SHP77 treated with DMSO at 0.1 percent for 48 hours (cell line): ENCODE data around the gene CTBP2.

Source experiments
- DNase-seq: peaks from one replicate; lab custom pipeline; 2025; lab: John Stamatoyannopoulos, UW

The CTBP2 gene

DNA sequence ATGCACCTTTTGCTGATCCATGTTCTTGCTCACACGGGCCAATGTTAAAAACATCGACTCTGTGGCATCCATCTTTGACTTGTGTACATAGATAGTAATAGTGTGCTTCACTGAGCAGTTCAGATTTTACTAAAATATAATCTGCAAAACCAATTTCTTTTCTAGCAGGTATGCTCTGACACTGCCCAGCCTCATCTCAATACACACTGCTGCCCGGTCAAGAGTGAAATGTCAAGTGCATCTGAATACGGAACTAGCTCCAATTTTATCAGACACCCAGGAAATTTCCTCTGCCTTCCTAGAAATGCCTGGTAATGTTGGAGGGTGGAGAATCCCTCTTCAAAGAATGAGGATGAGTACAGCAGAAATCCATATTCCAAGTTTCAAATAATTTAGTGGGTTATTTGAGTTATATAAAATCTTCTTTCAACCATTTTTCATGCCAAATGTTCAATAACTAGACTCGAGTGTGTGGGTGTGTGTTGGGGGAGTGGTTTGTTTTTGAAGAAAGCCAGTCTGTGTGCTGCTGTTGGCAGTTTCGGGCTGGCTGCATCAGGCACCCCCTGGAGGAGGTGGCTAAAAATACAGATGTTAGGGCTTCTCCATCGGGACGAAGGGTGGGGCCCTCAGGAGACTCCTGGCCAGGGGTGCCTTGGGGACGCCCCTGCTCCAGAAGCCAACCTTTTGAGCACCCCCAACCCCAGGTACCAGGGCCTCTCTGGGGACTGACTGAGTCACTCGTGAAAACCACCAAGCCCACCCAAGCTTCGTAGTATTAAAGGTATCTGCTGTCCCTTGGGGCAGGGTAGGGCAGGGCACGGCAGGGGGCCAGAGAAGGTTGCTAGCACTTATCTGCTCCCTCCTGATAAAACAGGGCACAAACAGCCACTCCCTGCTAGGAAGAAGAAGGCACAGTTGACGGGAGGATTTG, 15.4 kb downstream of the CTBP2 start:
- no peak for DNase-seq

- DNase-seq = no peak
These were observed 16.2 kb downstream of the CTBP2 start for GRCh38 chr10:125144206-125144605.

DNA sequence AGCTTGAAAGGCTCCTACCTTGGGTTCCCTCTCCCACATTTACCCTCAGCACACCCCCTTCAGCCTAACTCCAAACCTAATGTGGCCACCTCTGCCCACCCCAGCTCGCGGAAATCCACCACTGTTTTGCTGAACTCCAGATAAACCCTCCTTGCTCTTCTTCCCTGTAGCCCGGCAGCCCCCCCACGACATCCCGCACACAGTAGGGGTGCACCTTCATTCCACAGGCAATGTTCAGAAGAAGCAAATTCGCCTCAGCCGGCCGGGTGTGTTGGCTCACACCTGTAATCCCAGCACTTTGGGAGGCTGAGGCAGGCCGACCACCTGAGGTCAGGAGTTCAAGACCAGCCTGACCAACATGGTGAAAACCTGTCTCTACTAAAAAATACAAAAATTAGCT, 17.4 kb downstream of the CTBP2 start:
- DNase-seq = no peak

- DNase-seq = no peak
These were observed 18.4 kb downstream of the CTBP2 start for GRCh38 chr10:125141860-125142484.

DNA sequence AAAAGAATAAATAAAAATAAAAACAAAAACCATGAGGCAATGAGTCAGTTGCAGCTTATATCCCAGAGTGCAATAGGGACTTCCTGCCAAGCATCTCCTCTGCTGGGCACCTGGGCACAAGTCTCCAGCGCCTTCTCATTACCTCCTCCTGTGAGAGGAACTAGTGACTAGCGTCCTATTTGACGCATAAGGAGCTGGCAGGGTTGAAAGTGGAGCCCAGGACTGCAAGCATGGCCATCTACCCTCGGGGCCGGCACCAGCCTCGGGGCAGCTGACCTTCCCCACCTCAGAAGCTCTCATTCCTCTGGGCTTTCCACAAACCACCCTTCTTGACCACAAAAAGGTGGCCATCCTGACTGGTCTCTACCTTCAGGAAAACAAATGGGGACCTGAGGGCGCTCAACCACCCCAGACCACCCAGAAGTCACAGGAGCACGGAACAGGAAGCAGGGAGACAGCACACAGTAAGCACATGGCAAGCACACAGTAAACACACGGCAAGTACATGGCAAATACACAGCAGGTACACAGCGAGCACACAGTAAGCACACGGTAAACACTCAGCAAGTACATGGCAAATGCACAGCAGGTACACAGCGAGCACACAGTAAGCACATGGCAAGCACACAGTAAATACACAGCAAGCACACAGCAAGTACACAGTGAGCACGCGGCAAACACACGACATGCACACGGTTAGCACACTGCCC, 19.1 kb downstream of the CTBP2 start:
- DNase-seq = no peak

- DNase-seq = no peak
These were observed 20.2 kb downstream of the CTBP2 start for GRCh38 chr10:125140151-125140550.

DNA sequence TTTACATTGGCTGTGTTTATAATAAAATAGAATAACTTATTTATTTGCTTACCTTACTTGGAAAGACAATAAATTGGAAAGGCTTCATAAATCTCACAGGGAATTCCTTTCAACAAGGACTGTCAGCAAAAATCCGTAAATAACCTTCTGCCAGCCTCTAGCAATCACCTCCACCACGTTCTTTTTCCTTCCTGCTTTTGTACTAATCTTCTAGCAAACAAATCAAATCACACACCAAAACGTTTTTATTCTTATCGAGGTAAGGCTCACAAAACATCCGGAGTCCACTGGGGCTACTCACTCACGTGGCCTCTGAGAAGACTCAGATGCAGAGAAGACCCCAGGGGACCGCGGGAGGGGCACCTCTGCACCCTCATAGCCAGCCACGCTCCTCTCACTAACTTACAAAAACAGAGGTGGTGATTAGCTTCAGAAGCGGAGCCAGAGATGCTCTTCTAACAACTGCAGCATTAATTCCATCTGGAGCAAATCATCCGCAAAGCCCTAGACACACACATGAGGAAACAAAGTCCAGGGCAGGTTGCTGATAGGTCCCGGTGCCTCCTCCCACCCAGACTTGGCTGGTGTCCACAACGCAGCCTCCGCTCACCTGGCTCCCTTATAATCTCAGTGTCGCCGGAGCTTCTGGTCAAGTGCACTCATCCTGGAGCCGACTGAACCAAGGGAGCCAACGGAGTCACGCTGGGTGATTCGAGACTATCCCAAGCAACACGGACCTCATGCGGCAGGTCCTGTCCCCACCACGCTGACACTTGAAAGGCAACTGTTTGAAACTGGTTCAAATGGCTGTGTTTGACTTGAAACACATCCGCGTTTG, 22.5 kb downstream of the CTBP2 start:
- DNase-seq = peak; percentile 70

- no peak for DNase-seq
These were observed 24.3 kb downstream of the CTBP2 start for GRCh38 chr10:125136087-125136486.

GRCh38 chr10:125135771-125136035, 24.7 kb downstream of the CTBP2 start:
- DNase-seq = no peak

DNA sequence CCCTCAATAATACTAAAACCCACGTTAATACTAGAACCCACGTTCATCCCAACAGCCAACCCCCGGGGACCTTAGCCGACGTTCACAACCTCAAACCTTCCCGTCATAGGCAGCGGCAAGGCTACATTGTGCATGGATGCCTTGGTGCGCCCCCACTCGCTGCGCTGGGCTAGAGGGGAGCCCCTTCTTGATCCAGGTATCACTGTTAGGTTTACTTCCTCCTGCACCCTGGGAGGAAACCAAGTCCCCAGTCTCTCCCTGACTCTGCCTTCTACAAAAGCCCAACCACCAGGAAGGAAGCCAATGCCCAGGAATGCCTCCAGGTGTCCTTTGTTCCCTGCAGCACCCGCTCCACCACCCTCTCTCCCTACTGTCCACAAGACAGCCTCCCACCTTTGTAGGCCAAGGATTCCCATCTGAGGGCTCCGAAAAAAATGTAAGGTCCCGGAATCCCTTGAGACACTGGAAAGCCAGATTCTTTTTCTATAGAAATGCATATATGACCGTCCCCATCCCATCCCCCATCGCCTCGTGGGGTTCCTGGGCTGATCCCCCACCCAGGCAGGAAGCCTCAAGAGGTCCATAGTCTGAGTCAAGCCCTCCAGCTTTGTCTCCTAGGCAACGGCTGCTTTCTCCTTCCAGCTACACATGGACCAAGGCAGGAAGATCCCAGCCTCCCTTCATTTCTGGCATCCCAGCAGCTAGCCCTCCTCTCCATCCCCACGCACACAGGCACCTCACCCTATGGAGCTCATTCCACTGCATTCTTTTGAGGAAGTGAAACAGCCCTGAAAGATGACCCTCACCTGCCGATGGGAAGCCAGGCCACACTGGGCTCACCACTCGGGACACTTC, 25.2 kb downstream of the CTBP2 start:
- DNase-seq = no peak

DNA sequence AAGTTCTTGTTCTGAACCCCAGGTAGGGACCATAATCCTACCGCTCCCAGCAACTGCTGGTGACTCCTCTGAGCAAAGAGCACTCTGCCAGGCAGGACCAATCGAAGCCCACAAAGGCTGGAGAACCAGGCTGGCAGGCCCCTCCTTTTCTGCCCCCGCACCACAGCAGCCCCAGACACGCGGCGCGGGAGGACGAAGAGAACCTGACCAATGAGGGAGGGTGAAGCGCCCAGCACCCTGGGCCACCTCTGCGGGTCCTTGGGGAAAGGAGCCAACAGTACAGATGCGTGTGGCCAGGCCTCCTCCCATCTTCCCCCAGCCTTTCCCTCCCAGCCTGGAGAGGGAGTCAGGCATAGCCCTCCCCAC, 25.9 kb downstream of the CTBP2 start:
- no peak for DNase-seq

DNA sequence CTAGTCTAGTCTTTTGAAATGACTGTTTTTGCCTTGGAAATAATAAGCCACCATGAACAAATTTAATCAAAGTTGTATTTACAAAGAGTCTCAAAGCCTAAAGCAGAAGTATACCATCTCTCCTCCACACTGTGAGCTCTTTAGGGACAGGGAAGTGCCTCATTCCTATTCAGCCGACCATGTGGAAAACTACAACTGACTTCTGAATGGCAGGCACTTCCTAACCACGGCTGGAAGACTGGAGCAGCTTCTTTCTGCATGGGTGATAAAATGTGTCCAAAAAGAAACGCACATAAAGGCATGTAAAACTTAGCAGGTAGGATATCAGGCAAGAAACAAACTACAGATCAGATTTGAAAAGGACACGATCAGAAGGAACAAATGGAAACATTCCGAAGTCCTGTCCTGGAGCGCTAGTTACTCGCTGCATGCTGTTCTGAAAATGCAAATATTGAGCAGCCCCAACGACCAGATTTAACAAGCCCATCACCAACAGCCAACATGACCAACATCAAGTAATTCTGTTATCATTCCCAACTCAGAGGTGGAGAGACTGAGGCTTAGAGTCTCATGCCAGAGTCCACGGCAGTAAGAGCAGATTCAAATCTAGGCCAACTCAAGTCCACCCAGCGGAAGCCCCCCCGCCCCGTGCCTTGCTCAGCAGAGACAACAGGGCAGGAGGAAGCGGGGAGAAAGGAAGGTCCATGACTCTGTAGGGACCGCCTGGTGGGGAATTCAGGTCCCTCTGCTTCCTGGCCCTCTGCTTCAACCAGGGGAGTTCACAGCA, 26.5 kb downstream of the CTBP2 start:
- DNase-seq = no peak

- no peak for DNase-seq
These were observed 28.0 kb downstream of the CTBP2 start for GRCh38 chr10:125132344-125132743.

GRCh38 chr10:125130916-125131315, 29.4 kb downstream of the CTBP2 start:
- DNase-seq = no peak

DNA sequence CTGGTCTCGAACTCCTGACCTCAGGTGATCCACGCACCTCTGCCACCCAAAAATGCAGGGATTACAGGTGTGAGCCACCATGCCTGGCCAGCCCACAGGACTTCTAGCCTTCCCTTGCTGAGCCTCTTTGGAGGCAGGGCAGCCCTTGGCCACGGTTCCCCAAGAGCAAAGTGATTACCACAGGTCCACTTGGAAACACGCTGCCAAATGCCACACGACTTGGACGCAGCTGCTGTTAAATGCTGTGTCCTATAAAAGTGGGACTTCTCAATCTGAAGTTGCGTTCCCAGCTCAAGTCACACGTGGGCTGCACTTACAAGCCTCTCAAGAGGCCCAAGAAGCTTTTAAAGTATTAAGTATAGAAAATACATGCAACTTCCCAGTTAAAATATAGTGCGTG, 30.1 kb downstream of the CTBP2 start:
- no peak for DNase-seq

- DNase-seq = no peak
These were observed 31.3 kb downstream of the CTBP2 start for GRCh38 chr10:125129076-125129458.

DNA sequence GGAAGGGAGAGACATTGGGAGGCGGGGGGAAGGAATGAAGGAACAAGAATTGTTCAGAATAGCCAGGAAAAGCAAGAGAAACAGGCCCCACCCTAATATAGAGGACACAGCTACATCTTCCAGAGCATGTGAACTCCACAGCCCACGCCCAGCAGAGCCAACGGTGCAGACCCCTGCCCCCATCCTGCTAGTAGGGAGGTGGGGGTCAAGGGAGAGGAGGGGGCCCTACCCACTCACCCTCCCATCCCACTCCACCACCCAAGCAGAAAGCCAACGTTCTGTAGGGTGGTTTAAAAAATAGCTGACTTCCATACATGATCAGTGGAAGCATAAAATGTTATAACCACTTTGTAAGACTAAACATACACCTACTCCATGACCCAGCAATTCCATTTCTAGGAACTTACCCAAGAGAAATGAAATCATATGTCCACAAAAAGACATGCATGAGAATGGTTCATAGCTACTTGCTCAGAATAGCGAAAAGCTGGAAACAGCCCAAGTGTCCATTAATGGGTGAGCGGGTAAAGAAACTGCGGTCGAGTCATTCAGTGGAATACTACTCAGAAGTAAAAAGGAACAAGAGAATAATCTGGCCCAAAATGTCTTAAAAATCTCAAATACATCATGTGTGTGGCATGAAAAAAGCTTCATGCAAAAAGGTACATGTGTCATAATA, 31.8 kb downstream of the CTBP2 start:
- DNase-seq = no peak

DNA sequence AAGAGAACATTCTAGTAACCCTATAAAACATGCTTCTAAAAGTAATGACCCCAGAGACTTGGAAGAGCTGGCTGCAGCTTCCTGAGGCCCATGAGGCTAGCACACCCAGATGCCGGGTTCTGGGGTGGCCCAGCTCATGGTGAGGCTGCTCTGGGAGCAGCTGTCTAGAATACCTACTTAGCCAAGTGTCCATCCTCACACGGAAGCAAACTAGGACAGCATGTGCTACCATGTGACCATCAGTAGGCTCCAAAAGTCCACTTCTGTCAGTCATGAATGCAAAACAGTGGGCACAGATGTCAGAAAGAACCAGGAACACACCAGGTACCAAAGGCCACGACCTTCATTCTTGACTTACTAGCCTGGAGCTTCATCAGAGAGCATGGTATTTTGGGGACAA, 32.4 kb downstream of the CTBP2 start:
- DNase-seq = no peak

GRCh38 chr10:125127110-125127509, 33.3 kb downstream of the CTBP2 start:
- no peak for DNase-seq
